Measurements from ENCODE around the gene PARD6G.

PARD6G gene

DNA sequence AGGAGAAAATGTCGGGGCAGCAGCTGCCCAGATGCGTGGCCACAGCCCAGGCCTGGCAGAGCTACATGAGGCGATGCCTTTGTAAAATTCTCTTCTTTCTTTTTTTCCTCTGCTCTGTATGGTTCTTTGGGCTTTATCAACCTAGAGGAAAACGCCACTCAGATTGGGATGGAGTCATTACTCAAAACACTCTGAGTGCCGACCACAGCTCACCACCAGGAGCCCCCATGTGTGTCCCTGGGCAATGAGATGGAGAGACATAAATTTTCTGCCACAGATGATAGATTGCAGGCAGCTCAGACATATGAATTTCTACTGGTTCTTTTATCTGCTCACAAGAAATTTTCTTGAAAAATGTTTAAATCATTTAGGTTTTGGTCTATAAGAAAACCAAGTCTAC, 56.0 kb downstream of the PARD6G start:
- H3K36me3 Mint-ChIP-seq (ENCODE audit: low read depth) = peaks cover 33% of the 10 kb centered on the region
- H3K4me3 Mint-ChIP-seq = no peak overlapping the region
- H3K9me3 Mint-ChIP-seq = no peaks in the 10 kb centered on the region
- TF ChIP-seq, protein P1, sequence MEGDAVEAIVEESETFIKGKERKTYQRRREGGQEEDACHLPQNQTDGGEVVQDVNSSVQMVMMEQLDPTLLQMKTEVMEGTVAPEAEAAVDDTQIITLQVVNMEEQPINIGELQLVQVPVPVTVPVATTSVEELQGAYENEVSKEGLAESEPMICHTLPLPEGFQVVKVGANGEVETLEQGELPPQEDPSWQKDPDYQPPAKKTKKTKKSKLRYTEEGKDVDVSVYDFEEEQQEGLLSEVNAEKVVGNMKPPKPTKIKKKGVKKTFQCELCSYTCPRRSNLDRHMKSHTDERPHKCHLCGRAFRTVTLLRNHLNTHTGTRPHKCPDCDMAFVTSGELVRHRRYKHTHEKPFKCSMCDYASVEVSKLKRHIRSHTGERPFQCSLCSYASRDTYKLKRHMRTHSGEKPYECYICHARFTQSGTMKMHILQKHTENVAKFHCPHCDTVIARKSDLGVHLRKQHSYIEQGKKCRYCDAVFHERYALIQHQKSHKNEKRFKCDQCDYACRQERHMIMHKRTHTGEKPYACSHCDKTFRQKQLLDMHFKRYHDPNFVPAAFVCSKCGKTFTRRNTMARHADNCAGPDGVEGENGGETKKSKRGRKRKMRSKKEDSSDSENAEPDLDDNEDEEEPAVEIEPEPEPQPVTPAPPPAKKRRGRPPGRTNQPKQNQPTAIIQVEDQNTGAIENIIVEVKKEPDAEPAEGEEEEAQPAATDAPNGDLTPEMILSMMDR (IDR thresholded peaks at IDR 0.05) = no peak
- H3K27ac Mint-ChIP-seq = no peak overlapping the region
- DNase-seq = no peak
- H3K27me3 Mint-ChIP-seq (ENCODE audit: low read depth, poor library complexity) = no peaks in the 10 kb centered on the region
- peaks cover 22% of the 10 kb centered on the region for H3K4me1 Mint-ChIP-seq

DNA sequence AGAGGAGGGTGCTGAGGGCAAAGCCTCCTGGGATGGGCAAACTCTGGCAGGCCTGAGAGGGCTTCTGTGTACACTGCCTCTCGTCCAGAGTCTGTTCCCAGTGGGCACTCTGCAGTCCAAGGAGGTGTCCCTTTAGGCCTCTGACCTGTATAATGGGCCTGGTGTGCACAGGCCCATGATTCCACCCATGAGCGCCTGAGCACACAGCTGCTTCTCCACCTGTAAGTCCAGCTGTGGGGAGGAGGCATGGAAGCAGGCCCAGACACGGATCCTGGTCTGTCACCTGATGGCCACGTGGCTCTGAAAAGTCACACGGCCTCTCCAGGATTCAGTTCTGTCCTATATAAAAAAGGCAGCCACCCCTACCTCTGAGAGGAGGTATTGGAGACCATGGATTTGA, 57.0 kb downstream of the PARD6G start:
- H3K4me1 Mint-ChIP-seq = peaks cover 21% of the 10 kb centered on the region
- no peak for DNase-seq
- TF ChIP-seq, protein P1 (IDR thresholded peaks at IDR 0.05) = no peak

DNA sequence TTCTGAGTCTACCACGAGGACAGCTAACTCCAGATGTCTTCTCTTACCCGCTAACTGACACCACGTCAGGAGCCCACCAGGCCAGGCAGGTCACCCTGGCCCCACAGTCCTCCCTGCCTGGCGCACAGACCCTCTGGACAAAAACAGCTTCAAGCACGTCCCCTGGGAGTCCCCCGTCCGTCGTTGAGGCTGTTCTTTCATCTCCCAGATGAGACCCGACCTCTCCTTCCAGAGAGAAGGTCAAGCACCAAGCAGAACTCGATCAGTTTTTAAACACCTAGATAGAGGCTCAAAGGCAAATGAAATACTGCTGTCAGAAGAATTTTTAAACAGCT, 57.8 kb downstream of the PARD6G start:
- Mint-ChIP-seq H3K36me3 (ENCODE audit: low read depth) (peaks cover 33% of the 10 kb centered on the region), H3K4me1 (peaks cover 14% of the 10 kb centered on the region), H3K4me3 (no peak overlapping the region), H3K9me3 (no peaks in the 10 kb centered on the region), H3K27me3 (ENCODE audit: low read depth, poor library complexity) (peaks cover 2% of the 10 kb centered on the region), H3K27ac (peak overlapping the region; percentile 36)
- no peak for DNase-seq
- TF ChIP-seq, protein P1 (IDR thresholded peaks at IDR 0.05) = no peak

More for the DNA sequence above, 57.0 kb downstream of the PARD6G start:
- Mint-ChIP-seq H3K27ac (no peak overlapping the region), H3K9me3 (no peaks in the 10 kb centered on the region), H3K4me3 (no peak overlapping the region), H3K36me3 (ENCODE audit: low read depth) (peaks cover 33% of the 10 kb centered on the region), H3K27me3 (ENCODE audit: low read depth, poor library complexity) (no peaks in the 10 kb centered on the region)

DNA sequence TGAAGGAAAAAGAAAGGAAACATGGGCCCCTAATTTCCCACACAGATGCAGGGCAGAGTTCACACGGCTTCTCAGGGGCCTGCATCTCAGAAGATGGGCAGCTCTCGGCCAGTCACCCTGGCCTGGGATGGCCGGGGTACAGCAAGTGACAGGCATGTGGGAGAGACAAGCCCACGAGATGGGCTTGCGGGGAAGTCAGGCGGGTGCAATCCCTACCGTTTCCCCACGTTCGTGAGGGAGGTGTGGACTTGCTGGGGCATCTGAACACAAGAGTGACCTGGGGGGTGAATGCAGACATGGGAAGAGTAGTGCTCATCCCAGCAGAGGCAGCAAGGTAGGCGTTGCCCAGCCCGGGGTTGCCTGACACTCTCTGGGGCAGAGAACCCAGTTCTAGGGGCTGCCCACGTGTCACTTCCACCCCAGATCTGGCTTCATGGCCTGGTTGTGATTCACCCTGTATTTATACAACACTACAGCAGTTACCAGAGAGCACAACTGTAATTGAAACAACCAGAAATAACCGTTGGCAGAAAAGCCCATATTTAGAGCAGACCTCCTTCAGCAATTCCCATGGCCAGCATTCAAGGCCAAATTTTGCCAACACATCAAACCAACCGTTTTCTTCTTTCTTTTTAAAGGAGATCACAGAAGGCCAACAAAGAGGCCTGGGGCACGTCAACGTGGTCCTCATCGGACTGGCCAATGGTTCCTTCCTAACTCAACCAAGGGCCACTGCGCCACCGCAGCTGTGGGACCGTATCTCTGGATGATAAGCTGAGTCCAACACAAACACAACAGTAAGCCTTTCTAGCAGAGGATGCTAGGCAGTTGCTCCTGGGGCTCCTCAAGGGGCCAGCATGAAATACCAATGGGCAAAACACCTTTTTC, 58.4 kb downstream of the PARD6G start:
- Mint-ChIP-seq H3K9me3 (no peaks in the 10 kb centered on the region), H3K4me3 (no peak overlapping the region), H3K4me1 (peaks cover 15% of the 10 kb centered on the region), H3K27ac (no peak overlapping the region), H3K36me3 (ENCODE audit: low read depth) (peaks cover 31% of the 10 kb centered on the region), H3K27me3 (ENCODE audit: low read depth, poor library complexity) (peaks cover 2% of the 10 kb centered on the region)
- TF ChIP-seq, protein P1 (IDR thresholded peaks at IDR 0.05) = no peak
- no peak for DNase-seq

DNA sequence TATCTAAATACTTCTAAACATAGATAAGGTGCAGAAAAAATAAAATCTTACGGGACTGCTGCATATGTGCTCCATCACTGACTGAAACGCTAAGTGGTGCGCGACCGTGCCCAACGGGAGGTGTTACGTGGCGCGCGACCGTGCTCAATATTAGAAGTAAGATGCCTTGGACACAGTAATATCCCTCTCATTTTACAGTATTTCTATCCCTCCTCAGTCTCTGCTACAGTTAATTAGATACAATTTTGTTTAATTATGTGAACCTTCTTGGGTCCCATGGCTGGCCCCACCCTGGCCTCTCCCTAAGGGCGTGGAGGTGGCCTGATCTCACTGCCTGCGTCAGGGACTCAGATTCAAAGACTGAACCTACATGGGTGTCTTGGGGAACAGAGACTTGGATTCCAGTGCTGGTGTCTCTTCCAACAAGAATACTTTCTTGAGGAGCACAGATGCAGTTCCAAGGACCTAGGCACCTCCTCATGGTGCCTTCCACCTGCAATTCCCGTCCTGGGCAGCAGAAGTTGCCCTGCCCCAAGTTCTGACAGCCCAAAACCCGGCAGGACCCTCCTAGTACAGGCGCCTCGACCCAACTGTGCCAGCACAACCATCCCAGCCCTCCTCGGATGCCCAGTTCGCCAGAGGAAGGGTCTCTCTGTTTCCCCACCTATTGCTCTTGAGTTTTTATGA, 59.2 kb downstream of the PARD6G start:
- DNase-seq = no peak
- peaks cover 23% of the 10 kb centered on the region for H3K4me1 Mint-ChIP-seq
- TF ChIP-seq, protein P1 (IDR thresholded peaks at IDR 0.05) = no peak
- no peaks in the 10 kb centered on the region for H3K9me3 Mint-ChIP-seq
- no peak overlapping the region for H3K27ac Mint-ChIP-seq
- H3K36me3 Mint-ChIP-seq (ENCODE audit: low read depth) = peaks cover 26% of the 10 kb centered on the region
- peaks cover 2% of the 10 kb centered on the region for H3K27me3 Mint-ChIP-seq (ENCODE audit: low read depth, poor library complexity)
- no peak overlapping the region for H3K4me3 Mint-ChIP-seq
